Measurements from ENCODE around the gene TEAD1. TPM values are rescaled to one million over a fixed set of nuclear protein-coding genes. Genes with fewer than 3 reads are reported as not detected.

Gene TEAD1
- total and polyA plus RNA-seq, 2 experiments from 2014 or later, result 24.5 to 103 TPM

DNA sequence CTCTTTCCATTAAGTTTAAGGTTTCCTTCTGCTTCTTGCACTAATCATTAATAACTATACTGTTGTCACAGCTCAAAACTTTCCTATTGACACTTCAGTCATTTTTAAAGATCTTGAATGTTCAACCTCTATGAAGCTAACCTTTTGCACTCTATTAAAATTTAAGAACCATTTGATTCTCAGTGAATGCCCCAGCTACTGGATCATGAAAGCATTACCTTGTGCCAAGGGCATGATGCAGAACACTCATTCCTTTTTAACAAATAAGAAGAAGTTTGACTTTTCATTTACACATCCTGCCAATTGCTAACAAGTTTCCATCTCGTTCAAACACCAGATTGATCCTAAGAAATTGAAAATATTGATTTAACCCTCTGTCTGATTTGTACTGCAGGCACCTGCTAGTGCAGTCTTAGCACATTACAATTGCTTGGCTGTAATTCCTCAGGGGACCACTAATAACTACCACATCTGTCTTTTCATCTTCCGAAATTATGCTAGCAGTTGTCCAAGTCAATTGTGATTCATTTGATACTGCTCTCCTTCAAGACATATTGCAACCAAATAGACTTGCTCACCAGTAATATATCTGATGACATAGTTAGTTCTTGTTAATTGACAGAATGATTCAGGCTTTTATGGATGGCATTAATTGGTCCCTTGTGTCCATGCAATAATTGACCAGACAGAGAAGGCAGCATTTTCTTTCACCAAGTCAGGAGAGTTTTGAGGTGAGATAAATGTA, 158.4 kb downstream of the TEAD1 start:
- no peak overlapping the region for H3K4me3 Mint-ChIP-seq
- TF ChIP-seq EZH2phosphoT487 (IDR thresholded peaks at IDR 0.05; ENCODE audit: unreplicated experiment) (no peak), ZNF114 (CRISPR knock-in tag; IDR thresholded peaks at IDR 0.05) (no peak), ZNF331 (CRISPR knock-in tag; IDR thresholded peaks at IDR 0.05; ENCODE audit: low read depth) (no peak), STAT1 (IDR thresholded peaks at IDR 0.05; ENCODE audit: unreplicated experiment) (no peak), EZH2 (IDR thresholded peaks at IDR 0.05; ENCODE audit: low read depth, unreplicated experiment) (no peak), NANOG (IDR thresholded peaks at IDR 0.05; ENCODE audit: borderline replicate concordance) (no peak), POLR2AphosphoS5 (IDR thresholded peaks at IDR 0.05; ENCODE audit: low read depth) (no peak), JUNB (IDR thresholded peaks at IDR 0.05; ENCODE audit: unreplicated experiment) (no peak), CREB1 (CRISPR knock-in tag; IDR thresholded peaks at IDR 0.05; ENCODE audit: low read depth) (no peak)
- TF ChIP-seq, protein P1, sequence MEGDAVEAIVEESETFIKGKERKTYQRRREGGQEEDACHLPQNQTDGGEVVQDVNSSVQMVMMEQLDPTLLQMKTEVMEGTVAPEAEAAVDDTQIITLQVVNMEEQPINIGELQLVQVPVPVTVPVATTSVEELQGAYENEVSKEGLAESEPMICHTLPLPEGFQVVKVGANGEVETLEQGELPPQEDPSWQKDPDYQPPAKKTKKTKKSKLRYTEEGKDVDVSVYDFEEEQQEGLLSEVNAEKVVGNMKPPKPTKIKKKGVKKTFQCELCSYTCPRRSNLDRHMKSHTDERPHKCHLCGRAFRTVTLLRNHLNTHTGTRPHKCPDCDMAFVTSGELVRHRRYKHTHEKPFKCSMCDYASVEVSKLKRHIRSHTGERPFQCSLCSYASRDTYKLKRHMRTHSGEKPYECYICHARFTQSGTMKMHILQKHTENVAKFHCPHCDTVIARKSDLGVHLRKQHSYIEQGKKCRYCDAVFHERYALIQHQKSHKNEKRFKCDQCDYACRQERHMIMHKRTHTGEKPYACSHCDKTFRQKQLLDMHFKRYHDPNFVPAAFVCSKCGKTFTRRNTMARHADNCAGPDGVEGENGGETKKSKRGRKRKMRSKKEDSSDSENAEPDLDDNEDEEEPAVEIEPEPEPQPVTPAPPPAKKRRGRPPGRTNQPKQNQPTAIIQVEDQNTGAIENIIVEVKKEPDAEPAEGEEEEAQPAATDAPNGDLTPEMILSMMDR (conservative IDR thresholded peaks at IDR 0.05; ENCODE audit: low read depth in 2 of 2), result no peak
- TF ChIP-seq, protein P2, sequence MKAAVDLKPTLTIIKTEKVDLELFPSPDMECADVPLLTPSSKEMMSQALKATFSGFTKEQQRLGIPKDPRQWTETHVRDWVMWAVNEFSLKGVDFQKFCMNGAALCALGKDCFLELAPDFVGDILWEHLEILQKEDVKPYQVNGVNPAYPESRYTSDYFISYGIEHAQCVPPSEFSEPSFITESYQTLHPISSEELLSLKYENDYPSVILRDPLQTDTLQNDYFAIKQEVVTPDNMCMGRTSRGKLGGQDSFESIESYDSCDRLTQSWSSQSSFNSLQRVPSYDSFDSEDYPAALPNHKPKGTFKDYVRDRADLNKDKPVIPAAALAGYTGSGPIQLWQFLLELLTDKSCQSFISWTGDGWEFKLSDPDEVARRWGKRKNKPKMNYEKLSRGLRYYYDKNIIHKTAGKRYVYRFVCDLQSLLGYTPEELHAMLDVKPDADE (IDR thresholded peaks at IDR 0.05), result no peak
- H3K36me3 Mint-ChIP-seq (ENCODE audit: low read depth), result peaks cover 12% of the 10 kb centered on the region; the same call in 2 of the 3 replicates
- no peak overlapping the region for H3K4me2 ChIP-seq
- no peak for ATAC-seq
- H3K4me1 ChIP-seq (ENCODE audit: insufficient read depth), result peaks cover 51% of the 10 kb centered on the region
- H3K27ac ChIP-seq (ENCODE audit: low read depth), result no peak overlapping the region
- no peaks in the 10 kb centered on the region for H3K36me3 ChIP-seq (ENCODE audit: insufficient read depth)
- no peak overlapping the region for H3K27ac Mint-ChIP-seq
- no peak for DNase-seq (ENCODE audit: low spot score)
- H3K4me3 ChIP-seq, result no peak overlapping the region
- peaks cover 8% of the 10 kb centered on the region for H3K27me3 Mint-ChIP-seq (ENCODE audit: insufficient read depth, low read depth, poor library complexity)
- peaks cover 86% of the 10 kb centered on the region for H3K79me2 ChIP-seq (replicated peaks; ENCODE audit: insufficient read depth)
- peaks cover 57% of the 10 kb centered on the region for H3K4me1 Mint-ChIP-seq
- no peaks in the 10 kb centered on the region for H3K9me2 ChIP-seq (ENCODE audit: insufficient read depth)
- H3F3A ChIP-seq (replicated peaks; ENCODE audit: low read depth), result 0 out of 2 replicates have a peak, but pooled peaks cover 2% of the 10 kb centered on the region
- H3K27me3 ChIP-seq (ENCODE audit: insufficient read depth), result no peaks in the 10 kb centered on the region
- H3K9me3 Mint-ChIP-seq, result no peaks in the 10 kb centered on the region
- no peak overlapping the region for H2AFZ ChIP-seq
- no peaks in the 10 kb centered on the region for H4K20me1 ChIP-seq (replicated peaks; ENCODE audit: insufficient read depth)

DNA sequence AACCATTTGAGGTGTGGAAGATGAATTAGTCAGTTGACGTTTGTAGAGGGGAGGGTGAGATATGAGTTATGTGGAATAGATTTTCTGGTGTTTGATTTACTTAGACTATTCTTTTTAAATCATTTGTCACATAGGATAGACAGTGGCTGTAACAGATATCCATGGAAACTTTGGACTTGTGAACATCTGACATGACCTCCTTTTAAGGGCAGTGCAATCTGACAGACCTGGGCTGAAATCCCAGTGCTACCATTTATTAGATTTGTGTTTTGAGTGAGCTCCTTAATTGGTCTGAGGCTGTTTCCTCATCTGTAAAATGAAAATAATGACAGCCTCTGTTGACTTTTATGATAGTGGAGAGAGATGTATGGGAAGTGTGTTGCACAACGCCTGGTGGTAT, 159.9 kb downstream of the TEAD1 start:
- no peak overlapping the region for H3K4me3 Mint-ChIP-seq
- no peak overlapping the region for H3K27ac Mint-ChIP-seq

More for the DNA sequence above, 159.9 kb downstream of the TEAD1 start:
- TF ChIP-seq STAT1 (IDR thresholded peaks at IDR 0.05; ENCODE audit: unreplicated experiment) (no peak), POLR2AphosphoS5 (IDR thresholded peaks at IDR 0.05; ENCODE audit: low read depth) (no peak), CREB1 (CRISPR knock-in tag; IDR thresholded peaks at IDR 0.05; ENCODE audit: low read depth) (no peak), NANOG (IDR thresholded peaks at IDR 0.05; ENCODE audit: borderline replicate concordance) (no peak), ZNF462 (CRISPR knock-in tag; IDR thresholded peaks at IDR 0.05) (no peak), EZH2 (IDR thresholded peaks at IDR 0.05; ENCODE audit: low read depth, unreplicated experiment) (no peak), ZNF331 (CRISPR knock-in tag; IDR thresholded peaks at IDR 0.05; ENCODE audit: low read depth) (no peak), JUNB (IDR thresholded peaks at IDR 0.05; ENCODE audit: unreplicated experiment) (no peak)
- peaks cover 7% of the 10 kb centered on the region for H3K27me3 Mint-ChIP-seq (ENCODE audit: insufficient read depth, low read depth, poor library complexity)
- Histone ChIP-seq H3K9me2 (ENCODE audit: insufficient read depth) (no peaks in the 10 kb centered on the region), H3K4me2 (no peak overlapping the region), H3K27me3 (ENCODE audit: insufficient read depth) (no peaks in the 10 kb centered on the region), H3F3A (replicated peaks; ENCODE audit: low read depth) (no peaks in the 10 kb centered on the region), H3K4me3 (no peak overlapping the region), H3K27ac (ENCODE audit: low read depth) (no peak overlapping the region), H4K20me1 (replicated peaks; ENCODE audit: insufficient read depth) (no peaks in the 10 kb centered on the region), H3K79me2 (replicated peaks; ENCODE audit: insufficient read depth) (peaks cover 99% of the 10 kb centered on the region), H3K36me3 (ENCODE audit: insufficient read depth) (no peaks in the 10 kb centered on the region), H3K4me1 (ENCODE audit: insufficient read depth) (peaks cover 43% of the 10 kb centered on the region), H2AFZ (no peak overlapping the region)
- DNase-seq (ENCODE audit: low spot score) (no peak), ATAC-seq (no peak)
- peaks cover 46% of the 10 kb centered on the region for H3K4me1 Mint-ChIP-seq
- H3K9me3 Mint-ChIP-seq, result no peaks in the 10 kb centered on the region
- H3K36me3 Mint-ChIP-seq (ENCODE audit: low read depth), result peaks cover 12% of the 10 kb centered on the region; the same call in 2 of the 3 replicates
